NCI-H510A treated with DMSO at 0.1 percent for 48 hours (cell line): ENCODE results near the gene AGFG1.
"Not testable (repeated sequence)": the region's sequence is repeated elsewhere in the genome, so short reads cannot be mapped to it uniquely, and the experiment has no call there.

Experiments used
- DNase-seq: peaks from one replicate; lab custom pipeline; 2025; lab: John Stamatoyannopoulos, UW

AGFG1 gene

DNA sequence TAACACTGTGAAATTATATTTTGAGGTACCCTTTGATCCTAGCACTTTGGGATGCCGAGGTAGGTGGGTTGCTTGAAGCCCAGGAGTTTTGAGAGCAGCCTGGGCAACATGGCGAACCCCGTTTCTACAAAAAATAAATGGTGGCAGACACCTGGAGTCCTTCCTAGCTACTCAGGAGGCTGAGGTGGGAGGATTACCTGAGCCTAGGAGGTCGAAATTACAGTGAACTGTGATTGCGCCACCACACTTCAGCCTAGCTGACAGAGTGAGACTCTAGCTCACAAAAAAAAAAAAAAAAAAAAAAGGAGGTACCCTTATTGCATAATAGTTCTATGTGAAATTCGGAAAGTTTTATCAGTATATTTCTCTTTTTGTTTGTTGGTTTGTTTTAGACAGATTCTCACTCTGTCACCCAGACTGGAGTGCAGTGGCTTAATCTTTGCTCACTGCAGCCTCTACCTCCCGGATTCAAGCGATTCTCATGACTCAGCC, 67.6 kb downstream of the AGFG1 start:
- no peak for DNase-seq

DNA sequence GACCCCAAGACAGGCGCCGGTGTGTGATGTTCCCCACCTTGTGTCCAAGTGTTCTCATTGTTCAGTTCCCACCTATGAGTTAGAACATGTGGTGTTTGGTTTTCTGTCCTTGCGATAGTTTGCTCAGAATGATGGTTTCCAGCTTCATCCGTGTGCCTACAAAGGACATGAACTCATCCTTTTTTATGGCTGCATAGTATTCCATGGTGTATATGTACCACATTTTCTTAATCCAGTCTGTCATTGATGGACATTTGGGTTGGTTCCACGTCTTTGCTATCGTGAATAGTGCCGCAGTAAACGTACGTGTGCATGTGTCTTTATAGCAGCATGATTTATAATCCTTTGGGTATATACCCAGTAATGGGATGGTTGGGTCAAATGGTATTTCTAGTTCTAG, 68.4 kb downstream of the AGFG1 start:
- not testable (repeated sequence) for DNase-seq

DNA sequence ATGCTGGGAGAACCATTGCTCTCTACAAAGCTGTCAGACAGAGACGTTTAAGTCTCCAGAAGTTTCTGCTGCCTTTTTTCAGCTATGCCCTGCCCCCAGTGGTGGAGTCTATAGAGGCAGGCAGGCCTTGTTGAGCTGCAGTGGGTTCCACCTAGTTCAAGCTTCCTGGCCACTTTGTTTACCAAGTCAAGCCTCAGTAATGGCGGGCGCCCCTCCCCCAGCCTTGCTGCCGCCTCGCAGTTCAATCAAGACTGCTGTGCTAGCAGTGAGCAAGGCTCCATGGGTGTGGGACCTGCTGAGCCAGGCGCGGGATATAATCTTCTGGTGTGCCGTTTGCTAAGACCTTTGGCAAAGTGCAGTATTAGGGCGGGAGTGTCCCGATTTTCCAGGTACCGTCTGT, 74.0 kb downstream of the AGFG1 start:
- no peak for DNase-seq

DNA sequence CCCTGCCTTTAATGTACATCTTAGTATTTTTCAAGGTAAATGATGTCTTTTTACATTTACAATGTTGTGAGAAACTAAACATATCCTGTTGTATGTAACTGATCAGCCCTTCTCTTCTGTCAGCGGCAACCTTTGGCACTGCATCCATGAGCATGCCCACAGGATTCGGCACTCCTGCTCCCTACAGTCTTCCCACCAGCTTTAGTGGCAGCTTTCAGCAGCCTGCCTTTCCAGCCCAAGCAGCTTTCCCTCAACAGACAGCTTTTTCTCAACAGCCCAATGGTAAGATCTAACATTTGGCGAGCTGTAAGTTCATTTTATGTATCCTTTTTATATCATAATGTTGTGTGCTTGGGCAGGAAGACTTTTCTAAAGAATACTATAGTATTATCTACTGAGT, 79.9 kb downstream of the AGFG1 start:
- no peak for DNase-seq

DNA sequence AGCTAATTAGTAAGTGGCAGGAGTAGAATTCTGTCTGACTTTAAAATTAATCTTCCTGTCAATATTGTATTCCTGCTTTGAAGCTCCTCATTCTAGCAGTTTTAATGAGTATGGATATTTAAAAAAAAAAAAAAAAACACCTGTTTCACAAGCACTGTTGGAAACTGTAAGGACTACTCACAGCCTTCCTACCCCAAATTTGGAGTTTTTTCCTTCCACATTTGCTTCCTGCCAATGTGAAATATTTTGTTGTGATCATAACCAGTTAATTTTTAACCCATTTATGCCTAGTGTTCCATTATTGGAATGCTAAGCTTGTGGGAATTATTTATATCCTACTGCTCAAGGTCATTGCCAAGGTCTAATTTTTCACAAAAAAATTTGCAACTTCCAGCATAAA, 90.6 kb downstream of the AGFG1 start:
- DNase-seq: no peak

DNA sequence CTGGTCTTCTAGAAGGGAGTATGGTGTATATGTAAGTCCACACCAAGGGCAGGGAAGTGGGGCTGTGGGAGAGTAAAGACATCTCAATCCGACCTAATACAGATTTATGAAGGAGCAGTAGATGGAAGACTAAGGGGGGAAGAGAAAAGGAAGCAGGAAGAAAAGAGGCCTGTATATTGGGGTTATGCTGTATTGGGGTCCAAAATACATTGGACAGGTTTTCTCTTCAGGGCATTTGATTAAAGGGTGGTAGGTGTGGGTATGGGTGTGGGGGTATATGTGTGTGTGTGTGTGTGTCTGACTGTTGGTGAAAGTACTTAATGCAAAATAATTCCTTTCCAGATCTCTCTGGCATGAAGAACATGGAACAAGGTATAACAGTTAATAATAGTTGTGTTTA, 93.1 kb downstream of the AGFG1 start:
- no peak for DNase-seq

DNA sequence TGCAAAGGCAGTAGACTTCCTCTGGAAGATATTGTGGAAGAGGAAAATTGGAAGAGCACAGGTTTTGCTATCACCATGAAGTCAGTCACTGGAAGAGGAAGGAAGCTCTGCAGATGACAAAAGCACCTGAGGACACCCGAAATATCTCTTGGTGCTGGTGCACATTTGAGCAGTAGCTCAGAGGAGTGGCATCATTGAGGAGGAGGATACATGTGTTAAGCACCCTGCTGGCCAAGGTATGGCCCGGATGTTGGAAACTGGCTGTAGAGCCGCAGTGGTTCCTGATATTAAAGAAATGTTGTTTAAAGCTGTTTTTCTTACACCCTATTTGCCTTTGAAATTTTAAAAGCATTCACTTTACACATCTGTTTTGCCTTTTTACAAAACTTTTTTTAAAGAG, 94.1 kb downstream of the AGFG1 start:
- DNase-seq: no peak

DNA sequence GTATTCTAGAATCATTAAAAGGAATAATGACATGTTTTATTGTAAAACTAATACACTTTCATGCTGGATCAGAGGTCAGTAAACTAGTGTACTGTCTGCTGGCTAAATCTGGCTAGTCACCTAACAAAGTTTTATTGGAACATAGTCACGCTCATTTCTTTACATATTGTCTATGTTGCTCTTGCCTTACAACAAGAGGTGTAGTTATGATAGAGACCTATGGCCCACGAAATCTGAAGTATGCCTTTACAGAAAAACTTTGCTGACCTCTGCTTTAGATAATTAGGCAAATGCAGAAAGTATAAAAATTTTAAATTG, 96.9 kb downstream of the AGFG1 start:
- no peak for DNase-seq

DNA sequence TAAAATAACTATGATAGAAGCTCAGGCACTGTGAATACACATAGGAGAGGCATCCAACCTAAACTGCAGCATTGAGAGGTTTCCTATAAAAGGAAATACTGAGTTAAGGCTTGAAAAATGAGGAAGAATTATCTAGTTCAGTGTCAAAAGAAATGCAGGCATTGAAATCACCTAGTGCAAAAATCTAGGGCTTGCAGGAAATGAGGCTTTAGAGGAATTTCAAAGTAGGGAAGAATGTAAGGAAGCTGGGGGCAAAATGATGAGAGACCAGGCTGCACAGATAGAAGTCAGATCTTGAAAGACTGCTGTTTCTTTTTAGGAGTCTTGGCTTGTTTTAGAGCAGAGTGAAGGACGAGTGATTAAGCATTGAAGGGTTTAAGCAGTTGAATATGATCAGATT, 98.7 kb downstream of the AGFG1 start:
- DNase-seq: no peak

DNA sequence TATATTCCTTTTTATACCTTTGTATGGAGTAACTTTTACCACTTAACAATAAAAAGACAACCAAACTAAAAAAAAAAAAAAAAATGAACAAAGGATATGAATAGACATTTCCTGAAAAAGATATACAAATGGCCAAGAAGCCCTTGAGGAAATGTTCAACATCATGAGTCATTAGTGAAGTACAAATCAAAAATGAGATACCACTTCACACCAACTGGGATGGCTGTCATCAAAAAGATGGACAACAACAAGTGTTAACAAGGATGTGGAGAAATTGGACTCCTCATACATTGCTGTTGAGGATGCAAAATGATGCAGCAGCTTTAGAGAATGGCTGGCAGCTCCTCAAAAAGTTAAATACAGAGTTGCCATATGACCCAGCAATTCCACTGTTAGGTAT, 104.2 kb downstream of the AGFG1 start:
- DNase-seq: no peak

DNA sequence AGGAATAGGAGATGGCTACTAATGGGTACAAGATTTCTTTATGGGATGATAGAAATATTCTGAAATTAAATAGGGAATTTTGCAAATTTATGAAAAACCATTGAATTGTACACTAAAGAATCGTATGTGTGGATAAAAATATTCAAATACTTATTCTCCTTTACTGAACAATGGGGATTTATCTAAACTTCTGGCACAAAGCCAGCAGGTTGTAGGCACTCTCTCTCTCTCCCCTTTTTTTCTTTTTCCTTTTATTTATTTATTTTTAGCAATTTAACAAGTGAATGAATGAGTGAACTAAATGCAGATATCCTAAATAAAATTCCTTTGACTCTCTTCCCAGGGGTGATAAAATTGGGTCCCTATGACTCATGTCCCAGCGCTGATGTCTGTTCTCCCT, 104.9 kb downstream of the AGFG1 start:
- DNase-seq: no peak

DNA sequence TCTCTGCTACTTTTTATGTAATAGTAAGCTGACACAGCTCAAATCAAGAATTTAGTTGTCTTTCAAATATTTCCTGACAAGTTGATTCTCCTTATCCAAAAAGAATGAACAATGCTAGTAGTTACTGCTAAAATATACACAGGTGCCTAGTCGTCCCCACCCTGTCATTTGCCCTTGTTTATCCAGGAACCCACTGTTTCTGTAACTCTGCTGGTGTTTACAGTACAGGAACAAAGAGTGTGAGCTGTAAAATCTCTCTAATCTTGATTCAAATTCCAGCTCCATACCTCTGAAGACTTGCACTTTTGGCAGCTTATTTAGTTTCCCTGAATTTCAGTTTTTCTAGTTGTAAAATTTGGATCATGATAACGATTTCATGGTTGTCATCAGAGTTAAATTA, 105.6 kb downstream of the AGFG1 start:
- no peak for DNase-seq

DNA sequence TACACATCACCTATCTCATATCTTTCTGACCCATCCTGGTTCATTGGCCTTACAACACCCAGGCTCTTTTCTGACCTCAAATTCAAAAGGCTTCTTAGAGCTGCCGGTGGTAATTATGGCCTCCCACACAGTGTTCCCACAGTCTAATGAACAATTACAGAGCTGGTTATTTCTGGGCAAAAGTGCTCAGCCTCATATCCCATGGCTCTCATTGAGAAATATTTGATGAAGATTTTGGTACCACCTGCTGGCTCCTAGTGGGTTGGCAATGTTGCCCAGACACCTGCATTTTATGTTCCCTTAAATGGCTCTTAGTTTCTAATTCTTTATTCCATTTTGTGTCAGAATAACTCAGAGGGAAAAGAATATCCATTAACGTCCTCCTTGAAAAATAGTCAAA, 106.7 kb downstream of the AGFG1 start:
- DNase-seq: no peak

DNA sequence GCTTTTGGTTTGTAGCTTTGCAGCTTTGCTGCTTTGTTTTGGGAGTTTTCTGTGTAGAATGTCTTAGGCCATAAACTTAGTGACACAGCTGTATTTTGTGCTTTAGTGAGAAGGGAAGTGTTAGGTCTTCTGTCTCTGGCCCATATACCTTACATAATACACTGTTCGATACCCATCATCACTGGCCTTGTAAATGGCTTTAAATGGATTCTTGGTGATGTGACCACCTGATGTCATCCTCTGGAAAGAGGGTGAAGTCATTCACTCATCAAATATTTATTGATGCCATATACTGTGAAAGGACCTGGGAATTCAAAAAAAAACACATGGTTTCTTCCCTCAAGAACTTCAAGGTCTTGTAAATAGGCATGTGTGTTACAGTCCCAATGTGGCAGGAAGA, 107.8 kb downstream of the AGFG1 start:
- no peak for DNase-seq

DNA sequence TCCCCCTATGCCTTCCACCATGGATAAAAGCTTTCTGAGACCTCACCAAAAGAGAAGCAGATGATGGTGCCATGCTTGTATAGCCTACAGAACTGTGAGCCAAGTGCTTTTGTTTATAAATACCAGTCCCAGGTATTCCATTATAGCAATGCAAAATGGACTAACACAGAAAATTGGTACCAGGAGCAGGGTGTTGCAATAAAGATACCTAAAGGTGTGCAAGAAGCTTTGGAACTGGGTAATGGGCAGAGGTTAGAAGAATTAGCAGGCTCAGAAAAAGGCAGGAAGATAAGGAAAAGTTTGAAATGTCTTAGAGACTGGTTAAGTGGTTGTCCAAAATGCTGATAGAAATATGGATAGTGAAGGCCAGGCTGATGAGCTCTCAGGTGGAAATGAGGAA, 110.4 kb downstream of the AGFG1 start:
- DNase-seq: no peak

DNA sequence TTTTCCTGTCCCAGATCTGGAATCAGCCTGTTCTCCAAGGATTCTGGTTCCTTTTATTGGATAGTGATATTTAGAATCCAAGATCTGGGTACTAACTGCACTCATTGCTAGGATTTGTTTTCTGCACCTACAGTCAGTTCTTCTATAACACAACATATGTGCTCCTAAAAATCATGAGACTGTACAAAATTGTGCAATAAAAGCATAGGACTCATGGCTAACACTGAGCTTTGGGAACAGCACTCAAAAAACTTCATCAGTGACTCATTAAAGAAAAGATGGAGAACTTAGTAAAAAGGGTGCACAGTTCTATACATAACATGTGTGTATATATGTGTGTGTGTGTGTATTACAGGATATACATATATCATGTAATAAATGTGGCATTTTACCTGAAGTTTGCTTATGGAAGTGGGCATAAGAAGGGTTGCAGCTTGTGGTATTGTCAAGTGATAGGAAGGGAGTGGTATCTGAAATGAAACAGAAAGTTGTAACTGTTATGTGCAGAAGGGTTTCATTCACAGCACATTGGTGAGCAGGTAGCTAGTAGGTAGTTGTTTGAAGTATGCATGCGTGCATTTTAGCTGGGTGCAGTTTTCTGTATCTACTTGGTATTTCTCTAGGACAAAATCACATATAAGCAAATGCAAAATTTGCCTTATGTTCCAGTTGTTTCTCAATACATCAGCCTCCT, 120.9 kb downstream of the AGFG1 start:
- no peak for DNase-seq

DNA sequence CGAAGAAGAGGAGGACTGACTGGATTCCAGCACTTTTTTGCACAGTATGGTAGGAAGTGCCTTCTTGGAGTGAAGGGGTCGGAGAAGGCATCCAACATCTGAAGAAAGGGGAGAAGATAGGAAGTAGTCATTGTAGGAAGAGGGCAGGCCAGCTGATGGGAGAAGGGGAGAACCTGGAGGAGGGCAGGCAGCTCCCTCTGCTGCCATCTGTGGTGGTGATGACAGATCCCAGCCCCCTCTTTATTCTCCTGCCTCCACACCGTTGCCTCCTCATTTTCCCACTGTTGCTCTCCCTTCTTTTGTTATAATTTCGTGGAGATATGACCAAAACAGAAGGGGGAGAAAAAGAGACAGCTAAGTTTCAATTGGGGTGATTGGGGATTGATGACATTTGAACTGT, 123.8 kb downstream of the AGFG1 start:
- no peak for DNase-seq

DNA sequence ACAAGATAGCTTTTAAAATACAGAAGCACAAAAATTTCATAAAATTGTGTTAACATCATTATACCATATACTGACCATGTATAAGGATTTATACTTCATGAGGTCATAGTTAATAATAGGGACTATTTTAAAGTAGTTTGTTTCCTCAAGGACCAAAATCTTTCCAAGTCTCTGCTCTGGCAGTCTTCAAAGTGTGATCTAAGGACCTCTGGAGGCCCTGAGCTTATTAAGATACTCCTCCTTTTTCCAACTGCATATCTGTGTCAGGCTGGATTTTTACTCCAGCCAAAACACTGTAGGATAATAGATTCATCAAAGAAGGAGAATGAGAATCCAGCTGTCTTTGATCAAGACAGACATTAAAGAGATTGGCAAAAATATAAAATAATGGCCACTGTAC, 125.1 kb downstream of the AGFG1 start:
- DNase-seq: no peak

DNA sequence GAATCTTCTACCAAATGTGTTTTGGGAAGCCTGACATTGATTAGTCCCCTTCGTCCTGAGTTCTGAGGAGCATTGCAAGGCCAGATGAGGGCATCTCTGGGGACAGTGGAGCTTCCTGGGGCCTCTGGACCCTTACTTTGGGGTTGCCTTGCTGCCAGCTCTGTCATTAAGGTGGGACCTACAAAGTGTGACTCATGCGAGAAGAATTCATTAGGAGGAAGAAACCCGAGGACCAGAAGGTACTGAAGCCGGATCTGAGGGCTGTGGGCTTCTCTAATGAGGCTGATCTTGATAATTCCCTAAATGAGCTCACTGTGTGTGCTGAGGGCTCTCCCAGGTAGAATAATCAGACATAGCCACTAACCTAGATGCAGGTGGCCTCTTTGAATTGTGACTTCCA, 126.0 kb downstream of the AGFG1 start:
- DNase-seq: no peak

DNA sequence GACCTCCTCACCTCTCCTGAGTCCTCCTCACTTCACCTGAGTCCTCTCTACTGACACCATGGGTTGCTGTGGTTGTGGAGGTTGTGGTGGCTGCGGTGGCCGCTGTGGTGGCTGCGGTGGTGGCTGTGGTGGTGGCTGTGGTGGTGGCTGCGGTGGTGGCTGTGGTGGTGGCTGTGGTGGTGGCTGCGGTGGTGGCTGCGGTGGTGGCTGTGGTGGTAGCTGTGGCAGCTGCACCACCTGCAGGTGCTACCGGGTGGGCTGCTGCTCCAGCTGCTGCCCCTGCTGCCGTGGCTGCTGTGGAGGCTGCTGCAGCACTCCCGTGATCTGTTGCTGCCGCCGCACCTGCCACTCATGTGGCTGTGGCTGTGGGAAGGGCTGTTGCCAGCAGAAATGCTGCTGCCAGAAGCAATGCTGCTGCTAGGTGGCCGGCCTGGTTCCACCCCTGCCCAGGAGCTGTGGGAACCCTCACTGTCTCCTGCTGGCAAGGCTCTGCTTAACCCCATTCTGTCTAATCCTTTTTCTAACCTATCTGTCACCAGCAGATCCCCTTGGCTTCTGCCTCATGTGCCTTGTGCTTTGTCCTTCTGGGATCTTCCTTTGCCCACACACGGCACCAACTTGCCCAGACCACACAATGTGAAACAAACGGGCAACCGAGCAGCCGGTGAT, 127.0 kb downstream of the AGFG1 start, which contains the start of gene SCYGR2:
TSS of gene SCYGR2 (plus strand) at position 59 of the 669 bp plus-strand sequence. CDS start at position 59, 0 bp downstream.
- not testable (repeated sequence) for DNase-seq

DNA sequence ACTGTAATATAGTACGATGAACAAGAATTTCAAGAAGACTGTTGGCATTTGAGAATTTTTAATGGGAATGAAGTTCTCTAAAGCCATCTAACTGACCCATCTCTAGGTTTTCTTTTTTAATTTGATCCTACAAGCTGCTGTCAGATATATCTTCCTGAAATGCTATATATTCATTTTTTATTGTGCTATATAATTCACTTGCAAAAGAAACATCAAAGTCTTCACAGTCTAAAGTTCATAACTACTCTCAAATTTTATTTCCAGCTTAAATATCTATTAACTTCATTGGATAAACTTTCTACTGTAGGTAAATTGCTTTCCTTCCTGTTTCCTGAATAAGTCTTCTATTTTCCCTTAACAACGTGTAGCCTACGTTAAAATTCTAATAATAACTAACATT, 130.4 kb downstream of the AGFG1 start:
- no peak for DNase-seq

DNA sequence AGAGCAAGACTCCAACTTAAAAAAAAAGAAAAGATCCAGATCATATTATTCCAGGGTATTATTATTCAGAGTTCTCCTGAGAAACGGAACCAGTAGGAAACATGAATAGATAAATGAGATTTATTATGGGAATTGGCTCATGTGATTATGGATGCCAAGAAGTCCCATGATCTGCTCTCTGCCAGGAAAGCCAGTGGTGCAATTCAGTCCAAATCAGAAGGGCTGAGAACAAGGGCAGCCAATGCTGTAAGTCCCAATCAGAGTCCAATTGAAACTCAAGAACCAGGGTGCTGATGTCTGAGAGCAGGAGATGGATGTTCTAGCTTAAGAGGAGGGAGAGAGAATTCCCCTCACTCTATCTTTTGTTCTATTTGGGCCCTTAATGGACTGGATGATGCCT, 134.5 kb downstream of the AGFG1 start:
- no peak for DNase-seq

DNA sequence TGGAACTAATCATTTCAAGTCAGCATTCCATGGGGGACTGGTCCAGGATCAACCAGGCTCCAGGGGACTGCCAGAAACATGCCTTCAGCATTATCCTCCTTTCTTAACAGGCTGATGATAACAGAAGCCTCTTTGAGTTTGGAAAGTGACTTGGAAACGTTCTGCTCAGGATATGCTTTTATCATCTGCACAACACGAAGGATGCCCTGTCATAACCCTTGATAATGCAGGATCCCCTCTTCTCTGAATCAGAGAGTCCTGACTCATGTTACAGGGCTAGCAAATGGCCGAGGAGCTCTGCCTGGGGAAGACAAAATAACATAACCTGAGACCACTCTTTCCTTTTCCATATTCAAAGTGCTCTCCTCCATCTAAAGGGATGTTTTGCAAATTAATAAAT, 136.0 kb downstream of the AGFG1 start:
- peak; percentile 76 for DNase-seq
